HG02973 (cell line): ENCODE measurements around the gene PSMD1.

Experiments
- ATAC-seq: cut with Tn5 transposase; IDR thresholded peaks from one replicate; pipeline ENCODE4 v1.9.1; 2021; ENCODE audit warnings: moderate library complexity; ENCODE audit not compliant: unreplicated experiment

Gene PSMD1

DNA sequence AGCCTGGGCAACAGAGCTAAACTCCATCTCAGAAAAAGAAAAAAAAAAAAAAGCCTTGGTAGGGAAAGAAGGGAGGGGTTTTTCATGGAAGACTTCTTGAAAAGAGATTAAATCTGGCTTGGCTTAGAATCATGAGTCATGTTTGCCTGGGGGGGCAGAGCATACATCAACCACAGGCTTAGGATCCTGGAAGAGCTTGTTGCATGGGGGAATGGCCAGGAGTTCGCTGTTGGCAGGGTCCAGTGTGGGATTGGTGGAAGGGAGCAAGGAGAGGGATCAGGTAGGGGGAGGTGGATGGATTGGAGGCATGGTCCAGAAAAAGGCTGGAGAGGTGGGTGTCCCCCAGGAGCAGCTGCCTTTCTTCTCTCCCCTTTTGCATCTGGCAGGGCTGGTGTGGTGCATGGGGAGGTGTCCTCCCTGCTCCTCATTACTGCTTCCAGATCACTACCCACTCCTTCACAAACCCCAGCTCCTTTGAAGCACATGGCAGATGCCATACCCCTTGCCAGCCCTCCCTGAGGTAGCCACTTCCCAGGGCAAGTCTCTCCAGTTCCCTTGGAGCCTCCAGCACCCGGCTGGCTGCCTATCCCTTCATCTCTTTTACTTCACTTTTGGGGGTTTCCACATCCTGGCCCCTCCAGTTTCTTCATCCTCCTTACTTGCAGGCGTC lies 144.3 kb downstream of the PSMD1 start:
- no peak for ATAC-seq

DNA sequence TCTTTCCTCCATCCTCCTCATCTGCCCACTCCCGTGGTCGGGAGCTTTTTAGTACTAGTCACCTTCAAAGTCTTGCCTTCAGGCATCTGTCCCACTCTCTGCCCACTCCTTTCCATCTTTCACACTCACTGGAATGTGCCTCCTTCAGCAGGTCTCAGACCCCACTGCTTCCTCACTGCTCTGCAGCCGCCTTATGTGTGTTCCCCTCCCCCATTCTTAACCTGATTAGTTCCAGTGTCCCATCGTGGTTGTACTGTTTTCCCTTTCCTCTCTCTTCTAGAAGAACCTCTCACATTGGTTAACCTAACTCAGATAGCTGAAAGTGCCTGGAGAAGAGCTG lies 144.8 kb downstream of the PSMD1 start:
- ATAC-seq: no peak

DNA sequence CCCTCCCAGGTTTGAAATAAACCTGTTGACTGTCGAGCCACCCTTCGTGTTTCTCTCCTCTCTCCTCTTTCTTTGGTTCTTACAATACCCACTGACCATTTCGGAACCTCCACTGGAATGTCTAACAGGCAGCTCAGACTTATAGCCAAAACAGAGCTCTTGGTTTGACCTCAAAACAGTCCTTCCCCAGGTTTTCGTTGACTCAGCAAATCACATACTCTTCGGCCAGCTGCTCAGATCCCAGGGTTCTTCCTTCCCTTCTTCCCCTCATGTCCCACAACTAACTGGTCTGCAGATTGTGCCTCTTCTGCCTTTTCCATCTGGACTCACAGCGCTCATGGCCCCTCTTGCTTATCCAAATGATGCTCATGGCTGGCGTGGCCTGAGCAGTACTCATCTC lies 146.4 kb downstream of the PSMD1 start:
- no peak for ATAC-seq

DNA sequence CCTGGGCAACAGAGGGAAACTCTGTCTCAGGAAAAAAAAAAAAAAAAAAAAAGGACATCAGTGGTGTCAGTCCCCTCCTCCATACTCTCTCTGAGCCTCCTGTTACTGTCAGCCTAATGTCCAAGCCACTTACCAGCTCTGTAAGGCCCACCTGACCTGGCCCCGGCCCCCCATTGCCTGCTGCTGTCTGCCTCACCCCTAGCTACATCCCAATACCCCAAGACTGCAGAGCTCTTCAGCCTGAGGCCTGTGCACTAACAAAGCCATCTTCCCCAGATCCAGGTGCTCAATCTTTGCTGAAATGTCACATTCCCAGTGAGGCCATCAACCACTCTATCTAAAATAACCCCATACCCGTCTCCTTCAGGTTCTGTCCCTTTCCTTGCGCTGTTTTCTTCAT lies 147.5 kb downstream of the PSMD1 start:
- ATAC-seq: no peak

DNA sequence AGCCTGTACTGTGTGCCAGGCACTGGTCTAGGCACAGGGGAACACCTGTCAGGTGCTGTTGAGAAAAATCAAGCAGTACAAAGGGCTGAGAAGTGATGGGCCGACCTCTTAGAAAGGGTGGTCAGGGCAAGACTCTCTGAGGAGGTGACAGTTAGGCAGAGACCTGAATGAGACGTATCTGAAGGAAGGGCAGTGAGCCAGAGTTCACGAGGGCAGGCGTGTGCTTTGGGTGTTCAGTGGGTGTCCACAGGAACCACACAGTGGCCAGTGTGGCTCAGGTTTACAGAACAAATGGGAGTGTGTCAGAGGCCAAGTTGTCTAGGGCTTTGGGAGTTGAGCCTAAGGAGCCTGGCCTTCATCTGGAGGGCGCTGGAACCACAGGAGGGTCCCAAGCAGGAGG lies 147.9 kb downstream of the PSMD1 start:
- ATAC-seq: no peak

DNA sequence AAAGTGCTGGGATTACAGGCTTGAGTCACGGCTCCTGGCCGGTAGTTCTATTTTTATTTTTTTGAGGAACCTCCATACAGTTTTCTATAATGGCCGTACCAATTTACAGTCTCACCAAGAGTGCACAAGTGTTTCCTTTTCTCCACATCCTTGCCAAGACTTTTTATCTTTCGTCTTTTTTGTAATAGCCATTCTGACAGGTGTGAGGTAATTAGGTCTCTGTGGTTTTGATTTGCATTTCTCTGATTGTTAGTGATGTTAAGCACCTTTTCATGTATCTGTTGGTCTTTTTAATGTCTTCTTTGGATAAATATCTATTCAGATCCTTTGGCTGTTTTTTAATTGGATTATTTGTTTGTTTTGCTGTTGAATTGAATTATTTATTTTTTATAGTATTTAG lies 151.1 kb downstream of the PSMD1 start:
- no peak for ATAC-seq

DNA sequence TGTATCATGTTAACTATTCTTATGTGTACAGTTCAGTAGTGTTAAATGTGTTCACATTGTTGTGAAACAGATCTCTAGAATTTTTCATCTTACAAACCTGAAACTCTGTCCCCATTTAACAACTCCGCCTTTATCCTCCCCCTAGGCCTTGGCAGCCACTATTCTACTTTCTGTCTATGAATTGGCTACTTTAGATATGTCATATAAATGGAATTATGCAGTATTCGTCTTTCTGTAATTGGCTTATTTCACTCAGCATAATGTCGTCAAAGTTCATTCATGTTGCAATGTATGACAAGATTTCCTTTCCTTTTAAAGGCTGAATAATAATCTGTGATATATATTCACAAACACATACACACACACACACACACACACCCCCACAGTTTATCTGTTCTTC lies 154.1 kb downstream of the PSMD1 start:
- ATAC-seq: no peak

DNA sequence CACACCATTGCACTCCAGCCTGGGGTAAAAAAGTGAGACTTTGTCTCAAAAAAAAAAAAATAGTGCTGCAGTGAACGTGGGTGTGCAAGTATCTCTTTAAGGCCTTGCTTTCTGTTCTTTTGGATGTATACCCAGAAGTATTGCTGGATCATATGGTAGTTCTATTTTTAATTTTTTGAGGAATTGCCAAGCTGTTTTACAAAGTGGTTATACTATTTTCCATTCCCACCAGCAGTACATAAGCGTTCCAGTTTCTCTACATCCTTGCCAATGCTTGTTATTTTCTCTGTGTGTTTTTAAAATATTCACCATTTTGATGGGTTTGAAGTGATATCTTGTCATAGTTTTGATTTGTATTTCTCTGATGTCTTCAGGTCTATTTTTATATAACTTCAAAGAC lies 154.8 kb downstream of the PSMD1 start:
- no peak for ATAC-seq

DNA sequence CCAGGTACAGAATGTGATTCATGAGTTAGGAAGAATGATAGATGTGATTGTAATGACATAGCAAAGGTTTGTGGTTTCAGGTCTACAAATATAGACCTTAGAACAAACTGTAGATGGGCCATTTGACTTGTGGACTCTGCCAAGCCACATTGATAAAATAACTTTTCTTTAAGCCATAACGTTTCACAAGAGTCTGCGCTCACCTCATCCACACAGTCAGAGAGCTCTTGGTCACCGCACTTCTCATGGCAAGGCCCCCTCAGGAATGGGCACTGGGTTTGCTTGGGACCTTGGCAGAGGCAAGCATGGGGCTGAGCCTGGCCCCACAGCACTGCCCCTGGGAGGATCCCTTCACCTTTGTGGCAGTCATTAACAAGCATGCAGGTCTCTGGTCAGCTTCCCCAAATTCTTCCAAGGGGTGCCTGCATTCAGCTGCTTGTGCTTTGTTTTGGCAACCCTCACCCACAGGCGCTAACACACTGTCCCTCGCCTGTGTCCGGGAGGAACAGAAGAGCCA lies 155.7 kb downstream of the PSMD1 start:
- no peak for ATAC-seq

DNA sequence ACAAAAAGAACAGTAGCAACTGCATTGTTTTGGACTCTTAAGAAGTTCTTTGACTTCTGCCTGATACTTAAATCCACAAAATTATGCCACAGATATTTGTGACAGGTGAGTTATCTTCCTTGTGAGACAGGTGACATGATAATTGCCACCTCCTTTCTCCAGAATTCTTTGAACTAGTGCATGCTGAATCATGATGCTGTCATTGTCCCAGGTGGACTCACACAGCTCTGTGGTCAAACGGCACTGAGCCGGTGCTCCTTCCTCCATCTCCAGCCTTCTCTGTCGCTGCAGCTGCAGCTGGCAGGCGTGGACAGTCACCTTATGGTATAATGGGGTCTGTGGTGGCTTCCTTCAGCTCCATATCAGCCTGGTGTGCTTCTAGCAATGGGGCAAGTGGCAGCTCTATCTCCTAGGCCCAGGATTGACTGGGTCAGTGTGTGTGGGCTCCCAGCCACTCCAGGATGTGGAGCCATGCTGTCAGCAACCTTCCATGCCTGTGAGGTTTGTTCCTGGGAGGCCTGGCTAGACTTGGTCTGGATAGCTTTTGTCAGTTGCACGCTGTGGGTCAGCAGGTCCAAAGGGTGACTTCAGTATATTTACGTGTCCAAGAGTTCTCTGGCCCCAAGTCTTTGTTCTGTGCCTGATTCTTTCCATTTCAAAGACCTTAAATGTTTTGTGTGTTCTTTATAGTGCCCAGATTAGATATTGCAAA lies 157.4 kb downstream of the PSMD1 start:
- ATAC-seq: no peak

DNA sequence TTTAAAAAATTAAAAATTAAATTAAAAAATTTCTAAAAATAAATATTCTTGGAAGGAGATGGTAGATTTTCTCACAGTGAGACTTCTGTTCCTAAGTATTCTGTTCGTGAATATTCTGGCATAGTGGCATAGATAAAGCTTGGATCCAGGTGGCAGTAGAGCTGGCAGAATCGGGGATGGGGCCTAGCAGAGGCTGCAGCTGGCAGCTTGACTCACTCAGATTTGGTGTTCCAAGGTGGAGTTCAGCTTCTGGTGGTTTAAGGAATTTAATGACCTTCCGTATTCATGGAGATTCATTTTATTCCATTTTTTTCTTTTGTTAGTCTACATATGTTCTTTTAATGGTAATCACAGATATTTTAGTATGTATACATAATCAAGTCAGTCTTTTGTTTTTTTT lies 161.7 kb downstream of the PSMD1 start:
- ATAC-seq: no peak

DNA sequence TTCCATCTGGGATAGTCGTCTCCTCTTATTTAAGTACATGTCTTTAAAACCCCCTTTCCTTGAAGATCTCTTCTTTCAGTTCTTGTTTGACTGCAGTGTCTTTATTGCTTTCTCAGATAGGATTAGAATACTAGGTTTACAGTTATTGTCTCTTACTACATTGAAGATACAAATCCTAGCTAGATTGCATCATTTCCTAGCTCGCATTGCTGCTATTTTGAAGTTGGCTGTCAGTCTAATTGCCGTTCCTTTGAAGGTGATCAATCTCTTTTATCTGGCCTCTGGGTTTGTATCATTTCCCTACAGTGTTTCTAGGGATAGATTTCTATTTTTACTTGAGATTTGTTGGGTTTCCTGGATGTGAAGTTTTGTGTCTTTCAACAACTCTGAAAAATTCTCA lies 162.6 kb downstream of the PSMD1 start:
- ATAC-seq: no peak

DNA sequence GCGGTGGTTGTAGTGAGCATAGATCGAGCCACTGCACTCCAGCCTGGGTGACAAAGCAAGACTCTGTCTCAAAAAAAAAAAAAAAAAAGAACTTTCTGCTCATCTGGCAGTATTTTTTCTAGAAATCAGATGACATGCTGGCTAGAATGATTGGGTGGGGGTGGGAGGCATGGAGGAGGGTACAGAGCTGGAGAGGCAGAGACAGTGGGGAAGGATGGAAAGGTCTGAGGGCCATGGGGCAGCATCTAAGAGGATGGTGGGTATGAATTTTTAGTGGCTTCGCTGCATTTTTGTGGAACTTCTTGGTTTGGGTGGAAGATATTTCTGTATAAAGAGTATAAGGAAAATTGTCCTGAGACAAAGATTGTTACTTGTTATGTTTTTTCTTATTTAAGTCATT lies 165.1 kb downstream of the PSMD1 start:
- ATAC-seq: no peak
